ENCODE results near the gene DNM2. TPM values are rescaled to one million over a fixed set of nuclear protein-coding genes. Genes with fewer than 3 reads are reported as not detected.

DNM2 gene
- total and polyA plus RNA-seq, 2 of the 13 experiments (the other 11 are each of a cell fraction or from before 2014, with no cell fraction given), result 41.7 to 59.8 TPM

DNA sequence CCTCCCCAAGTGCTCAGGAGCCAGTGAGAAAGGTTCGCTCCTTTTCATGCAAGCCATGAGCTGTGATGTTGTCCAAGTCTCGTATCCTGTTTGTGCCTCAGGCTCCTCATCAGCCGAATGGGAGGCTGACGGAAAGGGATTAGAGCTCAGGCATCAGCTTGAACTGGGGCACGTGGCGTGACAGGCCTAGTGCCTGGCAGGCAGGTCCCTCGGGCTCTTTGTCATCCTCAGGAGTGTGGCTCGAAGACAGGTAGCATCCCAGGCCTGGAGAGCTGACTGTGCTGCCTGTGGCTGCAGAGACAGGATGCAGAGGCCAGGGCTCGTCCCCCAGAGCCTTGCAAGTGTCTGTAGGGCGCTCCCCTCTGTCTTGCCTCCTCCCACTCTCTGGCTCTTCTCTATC lies 38.5 kb downstream of the DNM2 start:
- Histone ChIP-seq H3K36me3 (replicated peaks in 1 of 2; ENCODE audit: control insufficient read depth in 1 of 2, insufficient read depth in 2 of 2, low read length in 2 of 2) (peaks cover 3 to 10% of the 10 kb centered on the region in 2 experiments; a peak in 3 of 5 replicates), H3K79me2 (ENCODE audit: insufficient read depth, low read length) (peaks cover 43% of the 10 kb centered on the region), H3K4me1 (ENCODE audit: insufficient read depth, low read length) (peaks cover 33% of the 10 kb centered on the region), H3K9me3 (ENCODE audit: low read length) (no peaks in the 10 kb centered on the region), H3K9ac (ENCODE audit: insufficient read depth, low read depth, low read length) (no peak overlapping the region), H2AFZ (ENCODE audit: low read length) (no peak overlapping the region), H3K4me2 (ENCODE audit: low read depth, low read length) (no peak overlapping the region), H3K27me3 (ENCODE audit: control insufficient read depth in 1 of 2, insufficient read depth in 2 of 2, low read length in 2 of 2) (no peaks in the 10 kb centered on the region), H4K20me1 (ENCODE audit: insufficient read depth, low read length) (no peaks in the 10 kb centered on the region), H3K27ac (ENCODE audit: extremely low read length, insufficient read depth, low read length) (no peak overlapping the region), H3K4me3 (replicated peaks in 1 of 3; ENCODE audit: insufficient read depth in 1 of 3, low read depth in 2 of 3, low read length in 3 of 3) (no peak overlapping the region)
- in situ Hi-C loops (cut with HindIII; ENCODE audit: extremely low pct_ligation_motif_present, low pct_unique_long_range_greater_than_20kb) (no loop called here), intact Hi-C loops (cut with micrococcal nuclease; ENCODE audit: unreplicated experiment) (no loop called here)
- WGBS (ENCODE audit: low lambda C conversion rate), result 96% methylated on average over 4 of the region's 10 CpGs
- DNase-seq (ENCODE audit: low spot score) (no peak), FAIRE-seq (no peak), ATAC-seq (no peak)
- POLR2A ChIA-PET, result no interaction called here
- TF ChIP-seq, protein P1, sequence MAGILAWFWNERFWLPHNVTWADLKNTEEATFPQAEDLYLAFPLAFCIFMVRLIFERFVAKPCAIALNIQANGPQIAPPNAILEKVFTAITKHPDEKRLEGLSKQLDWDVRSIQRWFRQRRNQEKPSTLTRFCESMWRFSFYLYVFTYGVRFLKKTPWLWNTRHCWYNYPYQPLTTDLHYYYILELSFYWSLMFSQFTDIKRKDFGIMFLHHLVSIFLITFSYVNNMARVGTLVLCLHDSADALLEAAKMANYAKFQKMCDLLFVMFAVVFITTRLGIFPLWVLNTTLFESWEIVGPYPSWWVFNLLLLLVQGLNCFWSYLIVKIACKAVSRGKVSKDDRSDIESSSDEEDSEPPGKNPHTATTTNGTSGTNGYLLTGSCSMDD (CRISPR knock-in tag; IDR thresholded peaks at IDR 0.05), result no peak
- TF ChIP-seq ZNF235 (CRISPR knock-in tag; IDR thresholded peaks at IDR 0.05; ENCODE audit: borderline replicate concordance) (no peak), CHD2 (IDR thresholded peaks at IDR 0.05; ENCODE audit: low read depth, low read length) (no peak), ZMYM2 (CRISPR knock-in tag; IDR thresholded peaks at IDR 0.05) (no peak), RBFOX2 (IDR thresholded peaks at IDR 0.05; ENCODE audit: low read depth, low read length) (no peak), ZNF737 (CRISPR knock-in tag; IDR thresholded peaks at IDR 0.05; ENCODE audit: borderline replicate concordance) (no peak), JARID2 (CRISPR knock-in tag; IDR thresholded peaks at IDR 0.05; ENCODE audit: insufficient replicate concordance) (no peak), FOXO4 (CRISPR knock-in tag; conservative IDR thresholded peaks at IDR 0.05) (no peak), SSRP1 (CRISPR knock-in tag; IDR thresholded peaks at IDR 0.05) (no peak), GTF3A (CRISPR knock-in tag; conservative IDR thresholded peaks at IDR 0.05) (no peak), SOX13 (IDR thresholded peaks at IDR 0.05) (no peak), SOX13 (CRISPR knock-in tag; conservative IDR thresholded peaks at IDR 0.05 in 1 of 2, IDR thresholded peaks at IDR 0.05 in 1 of 2) (no peak), RFX3 (CRISPR knock-in tag; IDR thresholded peaks at IDR 0.05) (no peak), SRF (IDR thresholded peaks at IDR 0.05; ENCODE audit: low read depth, low read length) (no peak), NR2C2 (CRISPR knock-in tag; IDR thresholded peaks at IDR 0.05; ENCODE audit: borderline replicate concordance) (no peak)
- TF ChIP-seq, protein P2, sequence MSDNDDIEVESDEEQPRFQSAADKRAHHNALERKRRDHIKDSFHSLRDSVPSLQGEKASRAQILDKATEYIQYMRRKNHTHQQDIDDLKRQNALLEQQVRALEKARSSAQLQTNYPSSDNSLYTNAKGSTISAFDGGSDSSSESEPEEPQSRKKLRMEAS (IDR thresholded peaks at IDR 0.05), result no peak
- TF ChIP-seq, protein P3, sequence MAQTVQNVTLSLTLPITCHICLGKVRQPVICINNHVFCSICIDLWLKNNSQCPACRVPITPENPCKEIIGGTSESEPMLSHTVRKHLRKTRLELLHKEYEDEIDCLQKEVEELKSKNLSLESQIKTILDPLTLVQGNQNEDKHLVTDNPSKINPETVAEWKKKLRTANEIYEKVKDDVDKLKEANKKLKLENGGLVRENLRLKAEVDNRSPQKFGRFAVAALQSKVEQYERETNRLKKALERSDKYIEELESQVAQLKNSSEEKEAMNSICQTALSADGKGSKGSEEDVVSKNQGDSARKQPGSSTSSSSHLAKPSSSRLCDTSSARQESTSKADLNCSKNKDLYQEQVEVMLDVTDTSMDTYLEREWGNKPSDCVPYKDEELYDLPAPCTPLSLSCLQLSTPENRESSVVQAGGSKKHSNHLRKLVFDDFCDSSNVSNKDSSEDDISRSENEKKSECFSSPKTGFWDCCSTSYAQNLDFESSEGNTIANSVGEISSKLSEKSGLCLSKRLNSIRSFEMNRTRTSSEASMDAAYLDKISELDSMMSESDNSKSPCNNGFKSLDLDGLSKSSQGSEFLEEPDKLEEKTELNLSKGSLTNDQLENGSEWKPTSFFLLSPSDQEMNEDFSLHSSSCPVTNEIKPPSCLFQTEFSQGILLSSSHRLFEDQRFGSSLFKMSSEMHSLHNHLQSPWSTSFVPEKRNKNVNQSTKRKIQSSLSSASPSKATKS (CRISPR knock-in tag; IDR thresholded peaks at IDR 0.05), result no peak
- BruUV-seq (replicated peaks), result no TSS peak
- CTCF ChIA-PET (ENCODE audit: low intra/inter-chr PET ratio, low total read pairs), result no interaction called here

All from HepG2 (cell line).